Measurements from ENCODE around the gene ATP9A. TPM values are rescaled to one million over a fixed set of nuclear protein-coding genes. Genes with fewer than 3 reads are reported as not detected.
A peak's percentile ranks its signal among the peaks of the same experiment; 100 is the strongest.

Gene ATP9A
- total and polyA plus RNA-seq, 2 of the 4 experiments (the other 2 are of a cell fraction) = 10.6 to 22.4 TPM

- Histone ChIP-seq H3K9me3 (ENCODE audit: control insufficient read depth, insufficient read depth, low read length) (no peaks in the 10 kb centered on the region), H3K27me3 (ENCODE audit: control insufficient read depth, insufficient read depth, low read length) (no peaks in the 10 kb centered on the region), H3K9me1 (ENCODE audit: insufficient read depth, low read length) (peaks cover 36% of the 10 kb centered on the region), H2BK5ac (ENCODE audit: low read depth, low read length, poor library complexity, severe bottlenecking) (peak overlapping the region; percentile 17), H2BK120ac (ENCODE audit: low read depth, low read length) (peak overlapping the region; percentile 89), H3K18ac (ENCODE audit: low read depth, low read length) (peak overlapping the region; percentile 85), H4K5ac (ENCODE audit: low read depth, low read length) (peak overlapping the region; percentile 42), H2BK15ac (ENCODE audit: low read depth, low read length) (peak overlapping the region; percentile 68; the same call in 1 of the 3 replicates), H3K79me1 (ENCODE audit: low read depth in 1 of 2, low read length in 2 of 2) (peaks cover 11 to 44% of the 10 kb centered on the region in 2 experiments; a peak in 3 of 4 replicates), H3K4ac (ENCODE audit: low read depth, low read length) (peak overlapping the region; percentile 96), H4K8ac (ENCODE audit: low read depth in 2 of 2, low read length in 2 of 2) (peak overlapping the region; percentile 31 to 79), H4K91ac (ENCODE audit: insufficient read depth, low read depth, low read length) (peak overlapping the region; percentile 83), H3K56ac (ENCODE audit: extremely low read depth, insufficient read depth, low read length) (peak overlapping the region; percentile 47; the same call in 1 of the 2 replicates), H3K23ac (ENCODE audit: low read depth, low read length) (peak overlapping the region; percentile 88; the same call in 1 of the 2 replicates), H3K4me2 (ENCODE audit: low read depth, low read length) (peak overlapping the region; percentile 68), H2AK9ac (replicated peaks; ENCODE audit: low read depth, low read length, poor library complexity) (peak overlapping the region; percentile 68), H3K27ac (ENCODE audit: insufficient read depth, low read length) (peak overlapping the region; percentile 69), H3K4me3 (ENCODE audit: insufficient read depth, low read depth, low read length) (no peak overlapping the region), H2AK5ac (ENCODE audit: low read depth, low read length) (peak overlapping the region; percentile 98), H3K9ac (ENCODE audit: low read depth, low read length) (0 out of 2 replicates have a peak overlapping the region, but pooled peaks have one; percentile 3), H3K36me3 (ENCODE audit: control insufficient read depth, insufficient read depth, low read length) (peaks cover 4% of the 10 kb centered on the region), H2AFZ (replicated peaks; ENCODE audit: low read length, poor library complexity) (no peak overlapping the region), H3K4me1 (ENCODE audit: control insufficient read depth, insufficient read depth, low read length) (peaks cover 14% of the 10 kb centered on the region), H2BK20ac (ENCODE audit: low read depth, low read length) (peak overlapping the region; percentile 87), H4K20me1 (ENCODE audit: insufficient read depth, low read length) (no peaks in the 10 kb centered on the region; the same call in 1 of the 2 replicates), H3K14ac (replicated peaks; ENCODE audit: low read depth, low read length) (peak overlapping the region; percentile 82)
- WGBS, 2 experiments (ENCODE audit: extremely low coverage in 2 of 2, insufficient read length in 1 of 2) = no CpG with 5 or more reads among the region's 6 CpGs
- CTCF ChIA-PET = no interaction called here
- in situ Hi-C loops (cut with MboI; ENCODE audit: low sequenced_read_pairs) = no loop called here
- TF ChIP-seq FOS (IDR thresholded peaks at IDR 0.05; ENCODE audit: low read depth, low read length) (no peak), ELK1 (IDR thresholded peaks at IDR 0.05; ENCODE audit: borderline replicate concordance, low read depth, low read length) (no peak), RAD21 (IDR thresholded peaks at IDR 0.05; ENCODE audit: low read length) (no peak), MXI1 (IDR thresholded peaks at IDR 0.05; ENCODE audit: borderline replicate concordance, low read depth, low read length) (no peak)
- POLR2A ChIA-PET (ENCODE audit: unreplicated experiment) = no interaction called here
- no peak for DNase-seq
- no TSS peak for BruUV-seq (replicated peaks)
- intact Hi-C loops (cut with micrococcal nuclease) = no loop called here
- dilution Hi-C loops (cut with HindIII; ENCODE audit: low sequenced_read_pairs, unreplicated experiment) = no loop called here
- no peak; the same call in 1 of the 2 replicates for ATAC-seq (ENCODE audit: low read depth)
Observed at GRCh38 chr20:51631953-51632352, 136.2 kb downstream of the ATP9A start.
